ENCODE measurements around the gene RCBTB2.

Gene RCBTB2

GRCh38 chr13:48561466-48562235 lies 28.8 kb upstream of the RCBTB2 start:
- no peak for DNase-seq (ENCODE audit: low read depth)
- TF ChIP-seq, protein P1, sequence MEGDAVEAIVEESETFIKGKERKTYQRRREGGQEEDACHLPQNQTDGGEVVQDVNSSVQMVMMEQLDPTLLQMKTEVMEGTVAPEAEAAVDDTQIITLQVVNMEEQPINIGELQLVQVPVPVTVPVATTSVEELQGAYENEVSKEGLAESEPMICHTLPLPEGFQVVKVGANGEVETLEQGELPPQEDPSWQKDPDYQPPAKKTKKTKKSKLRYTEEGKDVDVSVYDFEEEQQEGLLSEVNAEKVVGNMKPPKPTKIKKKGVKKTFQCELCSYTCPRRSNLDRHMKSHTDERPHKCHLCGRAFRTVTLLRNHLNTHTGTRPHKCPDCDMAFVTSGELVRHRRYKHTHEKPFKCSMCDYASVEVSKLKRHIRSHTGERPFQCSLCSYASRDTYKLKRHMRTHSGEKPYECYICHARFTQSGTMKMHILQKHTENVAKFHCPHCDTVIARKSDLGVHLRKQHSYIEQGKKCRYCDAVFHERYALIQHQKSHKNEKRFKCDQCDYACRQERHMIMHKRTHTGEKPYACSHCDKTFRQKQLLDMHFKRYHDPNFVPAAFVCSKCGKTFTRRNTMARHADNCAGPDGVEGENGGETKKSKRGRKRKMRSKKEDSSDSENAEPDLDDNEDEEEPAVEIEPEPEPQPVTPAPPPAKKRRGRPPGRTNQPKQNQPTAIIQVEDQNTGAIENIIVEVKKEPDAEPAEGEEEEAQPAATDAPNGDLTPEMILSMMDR (conservative IDR thresholded peaks at IDR 0.05; ENCODE audit: low read depth, low read length): no peak
- H3K4me3 ChIP-seq (ENCODE audit: low read length): no peak overlapping the region

- TF ChIP-seq, protein P1 (conservative IDR thresholded peaks at IDR 0.05; ENCODE audit: low read depth, low read length): no peak
- no peak for DNase-seq (ENCODE audit: low read depth)
- no peak overlapping the region for H3K4me3 ChIP-seq (ENCODE audit: low read length)
Observed at GRCh38 chr13:48560657-48561337, 27.9 kb upstream of the RCBTB2 start.

- TF ChIP-seq, protein P1 (conservative IDR thresholded peaks at IDR 0.05; ENCODE audit: low read depth, low read length): no peak
- no peak overlapping the region for H3K4me3 ChIP-seq (ENCODE audit: low read length)
- DNase-seq (ENCODE audit: low read depth): no peak
Observed at GRCh38 chr13:48559638-48560320, 26.9 kb upstream of the RCBTB2 start.

- TF ChIP-seq, protein P1 (conservative IDR thresholded peaks at IDR 0.05; ENCODE audit: low read depth, low read length): no peak
- no peak for DNase-seq (ENCODE audit: low read depth)
- no peak overlapping the region for H3K4me3 ChIP-seq (ENCODE audit: low read length)
Observed at GRCh38 chr13:48556817-48557216, 23.9 kb upstream of the RCBTB2 start.

DNA sequence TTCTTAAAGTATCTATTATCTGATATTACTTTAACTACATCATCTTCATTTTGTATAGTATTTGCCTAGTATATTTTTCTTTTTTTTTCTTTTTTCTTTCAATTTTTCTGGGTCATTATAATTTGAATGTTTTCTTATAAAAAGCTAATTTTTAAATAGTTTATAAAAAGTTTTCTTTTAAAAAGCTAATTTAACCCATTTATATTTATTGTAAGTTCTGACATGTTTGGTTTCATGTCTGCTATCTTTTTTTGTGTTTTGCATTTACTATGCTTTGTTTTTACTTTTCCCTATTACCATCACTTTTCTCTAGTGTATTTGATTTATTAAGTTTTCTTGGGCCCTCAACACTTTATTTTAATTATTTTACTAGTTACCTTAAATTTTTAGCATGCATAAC lies 22.6 kb upstream of the RCBTB2 start:
- DNase-seq (ENCODE audit: low read depth): no peak
- TF ChIP-seq, protein P1 (conservative IDR thresholded peaks at IDR 0.05; ENCODE audit: low read depth, low read length): no peak
- H3K4me3 ChIP-seq (ENCODE audit: low read length): no peak overlapping the region

DNA sequence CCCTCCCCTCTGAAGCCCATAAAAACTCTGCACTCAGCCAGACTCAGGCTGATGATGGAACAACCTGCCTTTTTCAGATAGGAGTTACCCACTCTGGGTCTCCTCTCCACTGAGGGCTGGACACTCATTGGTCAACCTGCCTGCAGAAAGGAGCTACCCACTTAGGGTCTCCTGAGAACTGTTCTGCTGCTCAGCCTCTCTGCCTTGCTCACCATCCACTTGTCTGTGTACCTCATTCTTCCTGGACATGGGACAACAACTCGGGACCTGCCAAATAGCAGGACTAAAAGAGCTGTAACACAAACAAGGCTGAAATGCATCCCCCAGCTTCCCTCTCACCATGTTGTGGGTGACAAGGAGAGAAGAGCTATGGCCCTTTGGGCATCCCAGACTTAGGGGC lies 18.4 kb upstream of the RCBTB2 start:
- H3K4me3 ChIP-seq (ENCODE audit: low read length): no peak overlapping the region
- DNase-seq (ENCODE audit: low read depth): no peak
- TF ChIP-seq, protein P1 (conservative IDR thresholded peaks at IDR 0.05; ENCODE audit: low read depth, low read length): no peak
